ENCODE data around the gene RABGAP1L. TPM values are rescaled to one million over a fixed set of nuclear protein-coding genes. Genes with fewer than 3 reads are reported as not detected.

RABGAP1L gene
- total and polyA plus RNA-seq, 2 of the 8 experiments (the other 6 are each of a cell fraction or from before 2014, with no cell fraction given): 33.3 to 156 TPM

DNA sequence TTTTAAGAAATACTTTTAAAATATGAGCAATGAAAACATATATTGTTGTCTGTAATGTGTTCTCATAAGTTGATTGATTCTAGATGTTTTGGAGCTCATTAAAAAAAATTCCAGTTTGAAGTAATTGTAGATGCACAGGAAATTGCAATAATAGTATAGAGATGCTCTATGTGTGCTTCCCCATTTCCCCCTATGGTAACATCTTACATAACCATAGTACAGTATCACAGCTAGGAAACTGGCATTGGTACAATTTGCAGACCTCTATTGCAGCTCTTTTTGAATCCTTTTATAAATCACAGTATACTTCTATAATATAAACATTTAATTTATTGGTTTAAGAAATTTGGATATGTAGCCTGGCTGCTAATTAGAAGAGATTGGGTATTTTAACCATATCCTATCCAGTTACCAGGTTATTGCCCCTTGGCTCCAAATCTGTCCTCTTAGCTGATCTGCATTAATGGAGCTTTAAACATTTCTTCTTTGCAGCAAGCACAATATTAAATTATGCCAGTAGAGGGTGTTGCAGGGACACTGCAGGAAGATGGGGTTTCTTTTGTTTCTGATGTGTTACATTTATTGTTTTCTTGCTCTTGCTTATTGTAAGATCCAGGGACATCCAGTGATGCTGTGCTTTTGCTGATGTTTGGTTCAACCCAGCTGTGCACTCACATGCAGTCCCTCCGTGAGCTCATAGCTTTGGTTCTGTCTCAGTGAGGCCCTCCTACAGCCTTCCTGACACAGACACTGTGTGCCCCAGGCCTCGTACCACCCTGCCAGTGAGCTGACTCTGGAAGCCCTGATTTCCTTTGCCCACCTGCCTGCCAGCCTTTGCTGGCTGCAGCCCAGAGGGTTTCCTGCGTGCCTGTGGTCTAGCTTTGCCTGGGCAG lies 103.3 kb downstream of the RABGAP1L start:
- Histone ChIP-seq H3K56ac (replicated peaks; ENCODE audit: insufficient read length, low read depth, low read length) (no peak overlapping the region), H2BK15ac (ENCODE audit: low read length) (no peak overlapping the region), H3K4ac (replicated peaks; ENCODE audit: insufficient read length, low read depth, low read length) (no peak overlapping the region), H3K4me3 (ENCODE audit: extremely low read depth in 1 of 4, insufficient read depth in 2 of 4, low read depth in 3 of 4, low read length in 4 of 4) (no peak overlapping the region), H3K27ac (ENCODE audit: low read depth, low read length) (no peak overlapping the region), H3K23ac (ENCODE audit: insufficient read length) (no peak overlapping the region), H3K4me1 (replicated peaks in 1 of 4; ENCODE audit: control insufficient read depth in 3 of 4, insufficient read depth in 4 of 4, low read length in 3 of 4) (no peaks in the 10 kb centered on the region), H3K79me1 (ENCODE audit: low read depth, low read length) (no peaks in the 10 kb centered on the region), H3K23me2 (ENCODE audit: low read depth, low read length) (no peaks in the 10 kb centered on the region), H4K20me1 (replicated peaks in 1 of 2; ENCODE audit: control insufficient read depth in 1 of 2, insufficient read depth in 2 of 2, low read length in 2 of 2) (no peaks in the 10 kb centered on the region), H2AFZ (ENCODE audit: low read length) (peak overlapping the region; percentile 82; the same call in 1 of the 2 replicates), H3K36me3 (ENCODE audit: control insufficient read depth in 2 of 4, insufficient read depth in 4 of 4, low read length in 3 of 4) (no peaks in the 10 kb centered on the region), H3K27me3 (replicated peaks in 1 of 4; ENCODE audit: control insufficient read depth in 3 of 4, extremely low read depth in 1 of 4, insufficient read depth in 3 of 4, low read length in 3 of 4) (no peaks in the 10 kb centered on the region), H2BK5ac (ENCODE audit: low read depth, low read length) (peak overlapping the region; percentile 52; the same call in 1 of the 2 replicates), H3K79me2 (ENCODE audit: control insufficient read depth in 1 of 2, insufficient read depth in 2 of 2, low read length in 2 of 2) (no peaks in the 10 kb centered on the region), H2BK20ac (ENCODE audit: low read length) (no peak overlapping the region), H4K91ac (replicated peaks; ENCODE audit: insufficient read length, low read length) (no peak overlapping the region), H3K14ac (ENCODE audit: insufficient read length) (no peak overlapping the region), H2BK12ac (ENCODE audit: low read depth, low read length) (no peak overlapping the region), H4K8ac (ENCODE audit: extremely low read depth, insufficient read depth, low read length) (no peak overlapping the region; the same call in none of the 2 replicates), H2BK120ac (replicated peaks; ENCODE audit: low read depth, low read length) (no peak overlapping the region), H4K5ac (ENCODE audit: insufficient read length, low read depth, low read length) (no peak overlapping the region), H3K9ac (replicated peaks in 1 of 4; ENCODE audit: extremely low read depth in 1 of 4, low read depth in 3 of 4, low read length in 3 of 4) (no peak overlapping the region), H3K4me2 (ENCODE audit: insufficient read depth in 1 of 2, low read depth in 2 of 2, low read length in 2 of 2) (no peak overlapping the region), H3K18ac (ENCODE audit: extremely low read depth, low read length) (no peak overlapping the region), H3K9me3 (ENCODE audit: insufficient read depth in 2 of 2, low read depth in 1 of 2, low read length in 1 of 2) (no peaks in the 10 kb centered on the region), H2AK5ac (ENCODE audit: low read depth, low read length) (no peak overlapping the region)
- ChIA-PET CTCF (ENCODE audit: partially characterized antibody) (interaction anchor here (0.5 to 2.2 kb wide), 54 partner anchors 10 to 758 kb away, joined by 3 to 40 read pairs (median 4); no protein-coding TSS in a partner anchor), POLR2A (ENCODE audit: partially characterized antibody) (interaction anchor here (0.6 kb wide), 1 partner anchor 99 kb away, joined by 4 read pairs; no protein-coding TSS in a partner anchor)
- 72% methylated on average over 3 of the region's 3 CpGs; no CpG with 5 or more reads in 1 of the 2 experiments for WGBS, 2 experiments (ENCODE audit: extremely low coverage in 1 of 2, insufficient coverage in 1 of 2, insufficient read length in 1 of 2, insufficient replicate concordance in 2 of 2, low coverage in 1 of 2, low lambda C conversion rate in 2 of 2, missing lambda C conversion rate in 1 of 2)
- DNase-seq (ENCODE audit: low read depth in 1 of 2, low spot score in 2 of 2) (peak in 1 of 2 experiments; percentile 55), FAIRE-seq (no peak)
- TF ChIP-seq CBX8 (IDR thresholded peaks at IDR 0.05; ENCODE audit: borderline replicate concordance, low read depth, low read length): no peak
- TF ChIP-seq RAD21 (IDR thresholded peaks at IDR 0.05 in 1 of 2, conservative IDR thresholded peaks at IDR 0.05 in 1 of 2; ENCODE audit: low read depth in 2 of 2, low read length in 2 of 2): peak; percentile 71 to 79
- TF ChIP-seq, protein P1, sequence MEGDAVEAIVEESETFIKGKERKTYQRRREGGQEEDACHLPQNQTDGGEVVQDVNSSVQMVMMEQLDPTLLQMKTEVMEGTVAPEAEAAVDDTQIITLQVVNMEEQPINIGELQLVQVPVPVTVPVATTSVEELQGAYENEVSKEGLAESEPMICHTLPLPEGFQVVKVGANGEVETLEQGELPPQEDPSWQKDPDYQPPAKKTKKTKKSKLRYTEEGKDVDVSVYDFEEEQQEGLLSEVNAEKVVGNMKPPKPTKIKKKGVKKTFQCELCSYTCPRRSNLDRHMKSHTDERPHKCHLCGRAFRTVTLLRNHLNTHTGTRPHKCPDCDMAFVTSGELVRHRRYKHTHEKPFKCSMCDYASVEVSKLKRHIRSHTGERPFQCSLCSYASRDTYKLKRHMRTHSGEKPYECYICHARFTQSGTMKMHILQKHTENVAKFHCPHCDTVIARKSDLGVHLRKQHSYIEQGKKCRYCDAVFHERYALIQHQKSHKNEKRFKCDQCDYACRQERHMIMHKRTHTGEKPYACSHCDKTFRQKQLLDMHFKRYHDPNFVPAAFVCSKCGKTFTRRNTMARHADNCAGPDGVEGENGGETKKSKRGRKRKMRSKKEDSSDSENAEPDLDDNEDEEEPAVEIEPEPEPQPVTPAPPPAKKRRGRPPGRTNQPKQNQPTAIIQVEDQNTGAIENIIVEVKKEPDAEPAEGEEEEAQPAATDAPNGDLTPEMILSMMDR (IDR thresholded peaks at IDR 0.05; ENCODE audit: control extremely low read depth in 1 of 3, insufficient read depth in 1 of 3, low read depth in 1 of 3, low read length in 3 of 3): peak in 2 of 3 experiments; percentile 46 to 69; a peak in 2 of 4 replicates

All from H1 (cell line).